Measurements from ENCODE around the gene KLHDC9.
"Not testable (repeated sequence)": the region's sequence is repeated elsewhere in the genome, so short reads cannot be mapped to it uniquely, and the experiment has no call there.

The KLHDC9 gene

GRCh38 chr1:161099090-161099802, 1.1 kb downstream of the KLHDC9 start:
- no peak for DNase-seq

GRCh38 chr1:161100556-161100955, 2.4 kb downstream of the KLHDC9 start:
- no peak for DNase-seq

- DNase-seq: no peak
These were observed 8.3 kb downstream of the KLHDC9 start for GRCh38 chr1:161106431-161106830.

- DNase-seq: no peak
These were observed 13.0 kb downstream of the KLHDC9 start for GRCh38 chr1:161111117-161111516.

- DNase-seq: no peak
These were observed 13.4 kb downstream of the KLHDC9 start for GRCh38 chr1:161111527-161111926.

GRCh38 chr1:161113915-161114314, 15.8 kb downstream of the KLHDC9 start:
- no peak for DNase-seq

- no peak for DNase-seq
These were observed 16.4 kb downstream of the KLHDC9 start for GRCh38 chr1:161114556-161114955.

- no peak for DNase-seq
These were observed 17.1 kb downstream of the KLHDC9 start for GRCh38 chr1:161115132-161115711.

GRCh38 chr1:161115961-161116360, 17.8 kb downstream of the KLHDC9 start:
- not testable (repeated sequence) for DNase-seq

GRCh38 chr1:161117759-161118581, 19.8 kb downstream of the KLHDC9 start, which contains the start of the genes NIT1 and PFDN2:
Gene NIT1 (plus strand): TSS chr1:161118105. CDS start chr1:161118177, 72 bp downstream.
Gene PFDN2 (minus strand): TSS chr1:161118037. CDS start chr1:161118026, 11 bp downstream.
- DNase-seq: peak; percentile 6

- DNase-seq: no peak
These were observed 21.1 kb downstream of the KLHDC9 start for GRCh38 chr1:161119092-161119903.

GRCh38 chr1:161121042-161121650, 23.0 kb downstream of the KLHDC9 start:
- no peak for DNase-seq

GRCh38 chr1:161121834-161122233, 23.7 kb downstream of the KLHDC9 start:
- DNase-seq: no peak

- no peak for DNase-seq
These were observed 24.8 kb downstream of the KLHDC9 start for GRCh38 chr1:161122967-161123366.

GRCh38 chr1:161127649-161128048, 29.5 kb downstream of the KLHDC9 start:
- DNase-seq: no peak

- DNase-seq: no peak
These were observed 30.6 kb downstream of the KLHDC9 start for GRCh38 chr1:161128591-161129420.

- no peak for DNase-seq
These were observed 32.1 kb downstream of the KLHDC9 start for GRCh38 chr1:161130266-161130665.

GRCh38 chr1:161131523-161132409, 33.6 kb downstream of the KLHDC9 start:
- no peak for DNase-seq

GRCh38 chr1:161132410-161133219, 34.5 kb downstream of the KLHDC9 start, which contains the start of gene DEDD:
Gene DEDD (minus strand): TSS chr1:161132667. CDS start chr1:161124462, 8,205 bp downstream.
- peak; percentile 88 for DNase-seq
